PFSK-1 (cell line): ENCODE data around the gene DENND2A.

ENCODE experiments used
- POLR2AphosphoS5 ChIP-seq: IDR thresholded peaks from 2 replicates; pipeline ENCODE4 v1.6.1; 2012; ENCODE audit warnings: low read depth, mild to moderate bottlenecking, control low read depth, low read length, moderate library complexity
- SIN3A ChIP-seq: IDR thresholded peaks from 2 replicates; pipeline ENCODE4 v1.6.1; 2012; ENCODE audit warnings: mild to moderate bottlenecking, low read length, moderate library complexity, borderline replicate concordance; ENCODE audit not compliant: insufficient read depth
- TF ChIP-seq, protein P1 (sequence below), 2 experiments: IDR thresholded peaks; 2 replicates each; pipeline versions ENCODE4 v1.6.1 to v1.8.0; 2011 to 2012; ENCODE audit warnings: low read depth in 2 of 2, low read length in 2 of 2, control low read depth in 1 of 2, inconsistent platforms in 1 of 2, mild to moderate bottlenecking in 1 of 2, moderate library complexity in 1 of 2; ENCODE audit not compliant: insufficient read depth in 1 of 2

DNA sequence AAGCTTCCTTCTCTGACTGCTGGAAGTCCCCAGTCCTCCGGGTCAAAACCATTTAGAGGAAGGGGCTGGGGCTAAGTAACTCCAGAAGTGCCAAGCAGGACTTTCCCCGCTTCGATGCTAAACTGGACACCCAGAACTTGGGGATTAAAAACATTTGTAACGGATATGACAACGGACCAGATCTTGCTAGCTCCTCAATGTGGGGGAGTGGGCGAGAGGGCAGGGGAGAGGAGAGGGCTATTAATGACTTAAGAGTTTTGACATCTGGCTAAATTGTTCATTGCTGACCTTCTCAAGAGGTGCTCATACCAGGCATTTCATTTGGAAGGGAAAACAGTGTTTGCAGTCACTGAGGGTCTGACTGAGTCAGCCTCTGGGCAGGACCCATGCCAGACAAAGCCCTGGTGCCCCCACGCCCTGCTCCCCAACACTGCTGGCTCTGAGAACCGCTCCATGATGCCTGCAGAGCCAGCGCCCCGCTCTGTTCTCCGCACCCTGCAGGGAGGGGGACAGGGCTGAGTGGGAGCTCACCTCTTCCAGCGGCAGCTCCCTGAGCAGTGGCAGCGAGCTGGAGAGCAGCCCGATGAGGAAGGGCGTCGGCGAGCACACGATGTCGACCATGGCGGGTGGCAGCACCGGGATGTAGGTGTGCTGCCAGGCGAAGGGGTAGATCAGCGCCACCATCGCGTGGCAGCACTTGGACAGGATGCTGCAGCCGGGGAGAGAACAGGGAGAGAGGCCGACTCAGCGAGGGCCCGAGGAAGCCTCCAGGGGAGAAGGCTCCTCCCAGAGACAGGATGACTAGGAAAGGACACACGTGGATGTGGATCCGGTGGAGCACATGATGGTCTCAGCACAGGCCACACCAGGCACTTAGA lies 113.6 kb downstream of the DENND2A start:
- TF ChIP-seq SIN3A (no peak), POLR2AphosphoS5 (no peak)
- TF ChIP-seq, protein P1, sequence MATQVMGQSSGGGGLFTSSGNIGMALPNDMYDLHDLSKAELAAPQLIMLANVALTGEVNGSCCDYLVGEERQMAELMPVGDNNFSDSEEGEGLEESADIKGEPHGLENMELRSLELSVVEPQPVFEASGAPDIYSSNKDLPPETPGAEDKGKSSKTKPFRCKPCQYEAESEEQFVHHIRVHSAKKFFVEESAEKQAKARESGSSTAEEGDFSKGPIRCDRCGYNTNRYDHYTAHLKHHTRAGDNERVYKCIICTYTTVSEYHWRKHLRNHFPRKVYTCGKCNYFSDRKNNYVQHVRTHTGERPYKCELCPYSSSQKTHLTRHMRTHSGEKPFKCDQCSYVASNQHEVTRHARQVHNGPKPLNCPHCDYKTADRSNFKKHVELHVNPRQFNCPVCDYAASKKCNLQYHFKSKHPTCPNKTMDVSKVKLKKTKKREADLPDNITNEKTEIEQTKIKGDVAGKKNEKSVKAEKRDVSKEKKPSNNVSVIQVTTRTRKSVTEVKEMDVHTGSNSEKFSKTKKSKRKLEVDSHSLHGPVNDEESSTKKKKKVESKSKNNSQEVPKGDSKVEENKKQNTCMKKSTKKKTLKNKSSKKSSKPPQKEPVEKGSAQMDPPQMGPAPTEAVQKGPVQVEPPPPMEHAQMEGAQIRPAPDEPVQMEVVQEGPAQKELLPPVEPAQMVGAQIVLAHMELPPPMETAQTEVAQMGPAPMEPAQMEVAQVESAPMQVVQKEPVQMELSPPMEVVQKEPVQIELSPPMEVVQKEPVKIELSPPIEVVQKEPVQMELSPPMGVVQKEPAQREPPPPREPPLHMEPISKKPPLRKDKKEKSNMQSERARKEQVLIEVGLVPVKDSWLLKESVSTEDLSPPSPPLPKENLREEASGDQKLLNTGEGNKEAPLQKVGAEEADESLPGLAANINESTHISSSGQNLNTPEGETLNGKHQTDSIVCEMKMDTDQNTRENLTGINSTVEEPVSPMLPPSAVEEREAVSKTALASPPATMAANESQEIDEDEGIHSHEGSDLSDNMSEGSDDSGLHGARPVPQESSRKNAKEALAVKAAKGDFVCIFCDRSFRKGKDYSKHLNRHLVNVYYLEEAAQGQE (IDR thresholded peaks at IDR 0.05; ENCODE audit: insufficient read depth in 1 of 2, low read depth in 2 of 2, low read length in 2 of 2), result no peak
